GM19099 (cell line): Measurements from ENCODE around the gene TMX2.

Experiments used
- POLR2A ChIP-seq: IDR thresholded peaks from 3 replicates; pipeline ENCODE4 v1.6.1; 2011; ENCODE audit warnings: low read depth; ENCODE audit not compliant: insufficient read length; ENCODE audit errors: extremely low read depth

TMX2 gene

DNA sequence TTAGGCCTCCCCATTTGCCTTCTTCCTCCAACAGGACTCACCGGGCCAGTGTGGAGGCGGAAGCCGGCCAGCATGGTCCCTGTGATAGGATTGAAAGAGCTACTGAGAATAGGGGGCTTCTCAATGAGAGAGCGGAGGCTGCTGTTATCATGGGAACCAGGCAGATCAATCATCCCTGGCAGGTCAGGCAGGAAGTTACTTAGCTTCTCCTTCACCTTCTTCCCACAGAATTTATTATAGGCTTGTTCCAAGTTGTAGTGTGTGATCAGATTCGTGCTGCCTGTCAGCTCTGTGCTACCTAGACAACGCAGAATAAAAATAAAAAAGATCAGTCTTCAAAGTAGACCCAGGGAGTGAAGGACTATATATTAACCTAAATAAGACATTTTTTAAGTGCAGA is 7.5 kb upstream of the TMX2 start:
- no peak for TF ChIP-seq POLR2A

GRCh38 chr11:57709802-57710367 is 2.5 kb upstream of the TMX2 start:
- TF ChIP-seq POLR2A = no peak

DNA sequence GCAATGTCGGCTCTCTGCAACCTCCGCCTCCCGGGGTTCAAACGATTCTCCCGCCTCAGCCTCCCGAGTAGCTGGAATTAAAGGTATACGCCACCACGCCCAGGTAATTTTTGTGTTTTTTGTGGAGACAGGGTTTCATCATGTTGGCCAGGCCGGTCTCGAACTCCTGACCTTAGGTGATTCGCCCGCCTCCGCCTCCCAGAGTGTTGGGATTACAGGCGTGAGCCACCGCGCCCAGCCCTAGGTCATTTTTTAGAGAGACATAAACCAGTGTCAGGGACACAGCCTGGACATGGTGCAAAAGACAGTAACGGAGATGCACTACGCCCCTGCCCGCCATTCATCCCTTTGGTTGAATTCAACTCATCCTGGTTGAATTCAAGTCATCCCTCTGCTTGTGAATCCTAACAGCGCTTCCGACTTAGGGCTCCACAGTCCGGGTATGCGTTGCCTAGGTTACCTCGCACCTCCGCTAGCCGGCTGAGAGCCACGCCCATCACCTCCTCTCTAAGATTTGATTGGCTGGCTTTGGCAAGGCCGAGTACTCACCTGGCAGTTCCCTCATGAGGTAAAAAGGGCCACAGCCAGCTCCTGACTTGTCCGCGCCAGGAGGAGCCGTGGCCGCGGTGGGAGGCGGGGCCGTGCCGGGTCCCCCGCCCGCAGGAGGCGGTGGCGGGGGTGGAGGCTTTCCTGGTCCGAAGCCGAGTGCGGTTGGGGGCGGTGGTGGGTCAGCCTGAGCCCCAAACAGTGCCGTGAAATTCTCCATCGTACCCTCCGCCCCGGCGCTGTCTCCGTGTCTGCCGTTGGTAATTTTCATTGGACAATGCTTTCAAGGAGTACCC is 758 bp upstream of the TMX2 start, which contains the start of gene MED19:
MED19 (minus strand) TSS at position 802 of the 842 bp plus-strand sequence; CDS start at position 766, 36 bp downstream.
- TF ChIP-seq POLR2A = no peak

DNA sequence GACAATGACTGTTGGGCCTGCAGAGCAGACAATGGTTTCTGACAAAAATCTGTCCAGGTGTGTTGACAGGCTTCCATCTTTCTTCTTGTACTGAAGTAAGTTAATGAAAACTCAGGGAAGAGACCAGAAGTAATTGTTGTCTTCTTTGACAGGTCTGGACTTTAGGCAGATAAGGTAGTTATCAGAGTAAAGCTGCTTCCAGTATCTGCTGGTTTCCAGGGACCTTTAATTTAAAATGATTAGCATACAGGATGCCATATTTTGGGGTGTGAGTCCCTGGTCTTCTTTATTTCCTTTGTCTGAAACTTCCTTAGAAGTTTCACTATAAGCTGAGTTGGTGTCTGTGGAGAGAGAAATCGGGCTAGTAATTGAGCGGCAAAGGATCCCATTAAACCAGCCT is 1.4 kb downstream of the TMX2 start:
- no peak for TF ChIP-seq POLR2A

DNA sequence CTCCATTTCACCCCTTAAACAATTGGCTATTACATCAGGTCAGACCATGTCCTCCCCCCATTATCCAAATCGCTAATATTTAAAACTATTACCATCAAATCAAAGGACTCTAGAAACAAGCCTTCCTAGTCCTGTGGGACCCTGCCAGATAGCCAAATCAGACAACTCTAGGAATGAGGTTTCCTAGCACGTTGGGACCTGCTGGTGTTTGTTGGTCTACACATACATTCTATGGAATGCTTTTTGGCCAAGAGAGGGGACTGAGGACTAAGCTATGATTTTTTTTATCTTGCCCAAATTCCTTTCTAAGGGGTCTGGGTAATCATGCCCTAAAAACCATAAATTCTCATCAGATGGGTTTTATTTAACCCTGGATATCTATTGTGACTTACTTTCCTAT is 14.8 kb downstream of the TMX2 start:
- TF ChIP-seq POLR2A = no peak

GRCh38 chr11:57728829-57729228 is 16.4 kb downstream of the TMX2 start:
- TF ChIP-seq POLR2A = no peak

- TF ChIP-seq POLR2A = no peak
Observed at GRCh38 chr11:57729479-57729878, 17.1 kb downstream of the TMX2 start.

GRCh38 chr11:57732661-57733060 is 20.3 kb downstream of the TMX2 start:
- TF ChIP-seq POLR2A = no peak

GRCh38 chr11:57735619-57736298 is 23.4 kb downstream of the TMX2 start:
- TF ChIP-seq POLR2A = no peak

- peak; percentile 89 for TF ChIP-seq POLR2A
Observed at GRCh38 chr11:57741132-57742086, 29.0 kb downstream of the TMX2 start, which contains the start of gene SELENOH. SELENOH (plus strand) TSS chr11:57741491; CDS start chr11:57741596, 105 bp downstream.

DNA sequence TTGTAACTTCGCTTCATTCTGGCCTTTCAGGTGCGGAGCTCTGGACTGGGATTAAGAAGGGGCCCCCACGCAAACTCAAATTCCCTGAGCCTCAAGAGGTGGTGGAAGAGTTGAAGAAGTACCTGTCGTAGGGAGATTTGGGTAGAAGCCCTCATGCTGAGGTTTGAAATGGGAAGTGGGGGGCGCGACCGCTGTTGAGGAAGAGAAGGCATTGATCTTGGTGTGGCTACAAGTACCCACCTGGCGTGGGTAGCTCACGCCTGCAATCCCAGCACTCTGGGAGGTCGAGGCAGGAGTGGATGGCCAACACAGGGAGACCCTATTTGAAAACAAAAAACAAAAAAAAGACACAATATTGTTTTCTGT is 29.7 kb downstream of the TMX2 start:
- no peak for TF ChIP-seq POLR2A

GRCh38 chr11:57744357-57744756 is 32.0 kb downstream of the TMX2 start:
- TF ChIP-seq POLR2A = no peak

DNA sequence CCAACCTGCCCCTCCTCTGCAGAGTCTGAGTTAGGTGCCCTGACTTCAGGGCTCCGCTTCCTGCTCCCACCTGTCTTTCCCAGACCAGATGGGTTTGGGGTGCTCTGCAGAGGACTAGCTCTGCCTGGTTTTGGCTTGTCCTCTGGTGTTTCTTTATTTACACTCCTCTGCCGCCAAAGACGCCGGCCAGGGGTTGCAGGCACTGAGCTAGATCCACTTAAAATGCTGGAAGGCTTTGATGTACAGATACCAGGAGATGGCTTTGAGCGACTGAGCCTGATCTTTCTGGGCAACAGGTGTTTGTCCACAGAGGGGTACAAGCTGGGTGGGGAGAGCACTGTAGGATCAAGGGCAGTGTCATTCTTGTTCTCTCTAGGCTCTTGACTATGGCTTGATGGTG is 32.8 kb downstream of the TMX2 start:
- no peak for TF ChIP-seq POLR2A

DNA sequence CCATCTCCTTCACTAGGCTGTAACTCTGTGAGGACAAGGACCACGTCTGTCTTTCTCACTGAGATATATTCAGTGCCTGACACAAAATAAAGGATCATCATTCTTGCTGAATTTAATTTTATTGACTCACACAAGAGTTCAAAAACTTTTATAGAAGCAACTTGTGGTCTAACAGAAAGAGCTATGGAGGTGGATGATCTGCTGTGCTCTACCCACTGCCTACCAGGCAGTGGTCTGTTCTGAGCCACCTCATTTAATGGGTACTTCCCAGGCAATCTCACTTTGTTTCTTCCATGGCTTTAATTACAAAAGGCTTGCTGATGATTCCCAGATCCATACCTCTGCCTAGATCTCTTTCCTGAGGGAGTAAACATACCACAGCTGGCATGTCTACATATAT is 34.5 kb downstream of the TMX2 start:
- no peak for TF ChIP-seq POLR2A

DNA sequence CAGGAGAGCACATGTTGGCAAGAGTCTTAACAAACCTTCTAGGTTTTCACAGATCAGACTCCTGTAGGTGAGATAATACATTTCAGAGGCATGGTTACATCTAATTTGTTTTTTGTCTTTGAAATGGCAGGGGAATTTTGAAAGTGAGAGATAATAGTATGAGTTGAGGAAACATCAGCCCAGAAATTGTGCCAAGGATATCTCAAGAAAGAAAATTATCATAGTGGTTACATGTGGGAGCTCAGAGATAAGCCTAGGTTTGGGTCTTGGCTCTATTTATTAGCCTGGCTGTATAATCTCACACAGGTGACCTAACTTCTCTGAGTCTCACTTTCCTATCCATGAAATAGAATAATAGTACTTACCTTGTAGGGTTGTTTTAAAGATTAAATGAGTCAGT is 38.8 kb downstream of the TMX2 start:
- TF ChIP-seq POLR2A = no peak
